Measurements from ENCODE around the gene HOMER2.

The HOMER2 gene

GRCh38 chr15:82922737-82923136 lies 29.8 kb downstream of the HOMER2 start:
- Histone ChIP-seq H3K9ac (ENCODE audit: low read depth, low read length) (no peak overlapping the region), H3K27me3 (ENCODE audit: control insufficient read depth, insufficient read depth, low read length) (no peaks in the 10 kb centered on the region), H3K4me3 (ENCODE audit: low read length) (no peak overlapping the region), H3K36me3 (ENCODE audit: insufficient read depth, low read length) (no peaks in the 10 kb centered on the region), H3K4me2 (ENCODE audit: low read length) (no peak overlapping the region), H3K9me3 (replicated peaks; ENCODE audit: low read length) (no peaks in the 10 kb centered on the region), H3K4me1 (ENCODE audit: control insufficient read depth, insufficient read depth, low read length) (no peaks in the 10 kb centered on the region)

DNA sequence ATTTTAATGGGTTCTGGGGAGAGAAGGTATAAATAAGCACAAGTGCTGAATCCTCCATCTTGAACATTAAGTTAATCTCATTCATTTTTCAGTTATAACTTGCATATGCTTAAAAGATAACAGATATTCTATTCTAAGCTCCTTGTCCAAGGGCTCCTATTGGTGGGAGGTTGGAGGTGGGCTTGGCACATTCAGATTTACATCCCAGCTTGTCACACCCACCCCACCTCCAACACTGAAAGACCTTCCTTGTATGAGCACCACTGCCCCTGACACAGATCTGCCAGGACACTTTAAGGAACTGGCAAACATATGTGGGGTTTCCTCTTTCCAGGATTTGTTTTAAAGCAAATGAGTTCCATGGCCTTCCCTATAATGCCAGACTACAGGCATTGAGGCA lies 30.6 kb downstream of the HOMER2 start:
- no peaks in the 10 kb centered on the region for H3K36me3 ChIP-seq (ENCODE audit: insufficient read depth, low read length)

GRCh38 chr15:82921242-82921641 lies 31.3 kb downstream of the HOMER2 start:
- H3K27me3 ChIP-seq (ENCODE audit: control insufficient read depth, insufficient read depth, low read length) = no peaks in the 10 kb centered on the region
- no peaks in the 10 kb centered on the region for H3K9me3 ChIP-seq (replicated peaks; ENCODE audit: low read length)

More for the DNA sequence above, 30.6 kb downstream of the HOMER2 start:
- Histone ChIP-seq H3K9ac (ENCODE audit: low read depth, low read length) (no peak overlapping the region), H3K27me3 (ENCODE audit: control insufficient read depth, insufficient read depth, low read length) (no peaks in the 10 kb centered on the region), H3K4me1 (ENCODE audit: control insufficient read depth, insufficient read depth, low read length) (no peaks in the 10 kb centered on the region), H3K4me2 (ENCODE audit: low read length) (no peak overlapping the region), H3K9me3 (replicated peaks; ENCODE audit: low read length) (no peaks in the 10 kb centered on the region), H3K4me3 (ENCODE audit: low read length) (no peak overlapping the region)

GRCh38 chr15:82919231-82919886 lies 33.2 kb downstream of the HOMER2 start:
- Histone ChIP-seq H3K4me2 (ENCODE audit: low read length) (no peak overlapping the region), H3K9me3 (replicated peaks; ENCODE audit: low read length) (no peaks in the 10 kb centered on the region), H3K36me3 (ENCODE audit: insufficient read depth, low read length) (no peaks in the 10 kb centered on the region), H3K27me3 (ENCODE audit: control insufficient read depth, insufficient read depth, low read length) (no peaks in the 10 kb centered on the region), H3K9ac (ENCODE audit: low read depth, low read length) (no peak overlapping the region), H3K4me3 (ENCODE audit: low read length) (no peak overlapping the region), H3K4me1 (ENCODE audit: control insufficient read depth, insufficient read depth, low read length) (no peaks in the 10 kb centered on the region)

More at GRCh38 chr15:82921242-82921641, 31.3 kb downstream of the HOMER2 start:
- H3K36me3 ChIP-seq (ENCODE audit: insufficient read depth, low read length) = no peaks in the 10 kb centered on the region
- H3K9ac ChIP-seq (ENCODE audit: low read depth, low read length) = no peak overlapping the region
- no peaks in the 10 kb centered on the region for H3K4me1 ChIP-seq (ENCODE audit: control insufficient read depth, insufficient read depth, low read length)
- no peak overlapping the region for H3K4me3 ChIP-seq (ENCODE audit: low read length)
- no peak overlapping the region for H3K4me2 ChIP-seq (ENCODE audit: low read length)

DNA sequence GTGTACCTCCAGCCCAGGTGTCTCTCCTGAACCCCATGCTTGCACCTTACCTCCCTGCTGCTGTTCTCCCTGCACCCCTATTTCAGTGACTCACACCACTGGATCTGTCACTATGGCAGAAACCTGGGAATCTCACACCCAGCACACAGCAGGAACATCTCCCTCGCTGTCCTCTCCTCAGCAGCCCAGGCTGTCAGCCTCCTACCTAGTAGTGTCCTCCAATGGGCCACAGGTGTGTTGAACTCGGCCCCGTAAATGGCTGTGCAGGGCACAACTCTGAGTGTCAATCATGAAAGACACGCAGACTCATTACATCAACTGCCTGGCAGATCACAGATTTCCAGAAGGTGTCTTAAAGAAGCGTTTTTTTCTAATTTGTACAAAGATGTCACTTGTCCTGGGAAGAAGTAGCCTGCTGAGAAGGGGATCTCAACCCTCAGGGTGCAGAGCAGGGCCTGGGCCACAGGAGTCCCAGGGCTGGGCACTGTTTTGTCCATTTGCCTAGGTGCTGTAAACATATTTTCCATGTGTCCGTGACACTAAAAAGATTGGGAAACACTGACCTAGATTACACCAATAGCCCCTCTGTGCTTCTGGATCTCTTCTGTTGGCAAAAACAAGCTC lies 33.8 kb downstream of the HOMER2 start:
- Histone ChIP-seq H3K4me3 (ENCODE audit: low read length) (no peak overlapping the region), H3K9me3 (replicated peaks; ENCODE audit: low read length) (no peaks in the 10 kb centered on the region), H3K9ac (ENCODE audit: low read depth, low read length) (no peak overlapping the region), H3K36me3 (ENCODE audit: insufficient read depth, low read length) (no peaks in the 10 kb centered on the region), H3K4me1 (ENCODE audit: control insufficient read depth, insufficient read depth, low read length) (no peaks in the 10 kb centered on the region), H3K4me2 (ENCODE audit: low read length) (no peak overlapping the region), H3K27me3 (ENCODE audit: control insufficient read depth, insufficient read depth, low read length) (no peaks in the 10 kb centered on the region)

- H3K4me3 ChIP-seq (ENCODE audit: low read length) = no peak overlapping the region
- H3K9me3 ChIP-seq (replicated peaks; ENCODE audit: low read length) = no peaks in the 10 kb centered on the region
- H3K4me1 ChIP-seq (ENCODE audit: control insufficient read depth, insufficient read depth, low read length) = no peaks in the 10 kb centered on the region
- no peak overlapping the region for H3K4me2 ChIP-seq (ENCODE audit: low read length)
- no peaks in the 10 kb centered on the region for H3K36me3 ChIP-seq (ENCODE audit: insufficient read depth, low read length)
- H3K27me3 ChIP-seq (ENCODE audit: control insufficient read depth, insufficient read depth, low read length) = no peaks in the 10 kb centered on the region
- H3K9ac ChIP-seq (ENCODE audit: low read depth, low read length) = no peak overlapping the region
These were observed 34.4 kb downstream of the HOMER2 start for GRCh38 chr15:82918162-82918561.

- H3K4me2 ChIP-seq (ENCODE audit: low read length) = no peak overlapping the region
- H3K36me3 ChIP-seq (ENCODE audit: insufficient read depth, low read length) = no peaks in the 10 kb centered on the region
- no peak overlapping the region for H3K4me3 ChIP-seq (ENCODE audit: low read length)
- H3K9ac ChIP-seq (ENCODE audit: low read depth, low read length) = no peak overlapping the region
- H3K27me3 ChIP-seq (ENCODE audit: control insufficient read depth, insufficient read depth, low read length) = no peaks in the 10 kb centered on the region
- no peaks in the 10 kb centered on the region for H3K4me1 ChIP-seq (ENCODE audit: control insufficient read depth, insufficient read depth, low read length)
- no peaks in the 10 kb centered on the region for H3K9me3 ChIP-seq (replicated peaks; ENCODE audit: low read length)
These were observed 35.3 kb downstream of the HOMER2 start for GRCh38 chr15:82917249-82917648.

DNA sequence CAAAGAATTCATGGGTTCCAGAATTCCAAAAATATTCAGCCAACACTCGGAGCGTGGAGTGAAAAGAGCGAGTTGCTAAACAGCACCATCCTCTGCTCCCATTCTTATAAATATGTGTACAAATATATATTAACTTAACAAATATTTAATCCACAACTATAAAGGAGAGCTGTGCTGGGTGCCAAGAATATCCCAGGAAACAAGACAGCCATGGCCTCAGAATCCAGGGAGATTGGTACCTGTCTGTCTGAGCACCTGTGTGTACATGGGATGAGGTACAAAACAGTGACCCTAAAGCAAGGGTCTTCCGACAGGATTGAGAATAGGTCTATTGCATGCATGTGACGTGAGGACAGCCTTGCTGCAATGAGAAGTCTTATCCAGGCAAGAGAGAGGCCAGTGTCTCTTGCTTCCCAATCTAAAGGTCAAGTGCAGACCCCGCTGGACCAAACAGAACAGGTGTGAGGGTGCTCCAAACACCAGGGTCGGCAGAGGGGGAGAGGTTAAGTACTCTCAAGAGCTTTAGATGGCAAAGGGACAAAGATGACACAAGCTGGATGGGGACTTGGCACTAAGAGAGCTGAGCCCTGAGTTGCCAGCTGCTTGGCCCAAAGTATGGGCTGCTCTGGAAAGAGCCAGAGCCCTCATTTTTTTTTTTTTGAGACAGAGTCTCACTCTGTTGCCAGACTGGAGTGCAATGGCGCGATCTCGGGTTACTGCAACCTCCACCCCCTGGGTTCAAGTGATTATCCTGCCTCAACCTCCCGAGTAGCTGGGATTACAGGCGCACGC lies 36.2 kb downstream of the HOMER2 start:
- no peaks in the 10 kb centered on the region for H3K9me3 ChIP-seq (replicated peaks; ENCODE audit: low read length)
- no peaks in the 10 kb centered on the region for H3K27me3 ChIP-seq (ENCODE audit: control insufficient read depth, insufficient read depth, low read length)
- no peak overlapping the region for H3K4me2 ChIP-seq (ENCODE audit: low read length)
- H3K9ac ChIP-seq (ENCODE audit: low read depth, low read length) = no peak overlapping the region
- H3K36me3 ChIP-seq (ENCODE audit: insufficient read depth, low read length) = no peaks in the 10 kb centered on the region
- H3K4me3 ChIP-seq (ENCODE audit: low read length) = no peak overlapping the region
- H3K4me1 ChIP-seq (ENCODE audit: control insufficient read depth, insufficient read depth, low read length) = no peaks in the 10 kb centered on the region

DNA sequence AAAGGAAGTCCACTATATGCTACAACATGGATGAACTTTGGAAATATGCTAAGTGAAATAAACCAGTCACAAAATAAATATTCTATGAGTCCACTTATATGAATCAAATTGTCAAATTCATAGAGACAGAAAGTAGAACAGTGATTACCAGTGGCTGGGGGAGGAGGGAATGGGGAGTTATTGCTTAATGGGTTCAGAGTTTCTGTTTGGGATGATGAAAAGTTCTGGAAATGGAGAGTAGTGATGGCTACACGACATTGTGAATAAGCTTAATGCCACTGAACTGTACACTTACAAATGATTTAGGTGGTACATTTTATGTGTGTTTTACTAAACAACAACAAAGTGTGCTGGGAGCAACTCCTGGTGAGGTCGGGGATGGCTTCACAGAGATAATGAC lies 38.1 kb downstream of the HOMER2 start:
- Histone ChIP-seq H3K36me3 (ENCODE audit: insufficient read depth, low read length) (no peaks in the 10 kb centered on the region), H3K27me3 (ENCODE audit: control insufficient read depth, insufficient read depth, low read length) (no peaks in the 10 kb centered on the region), H3K4me2 (ENCODE audit: low read length) (no peak overlapping the region), H3K9me3 (replicated peaks; ENCODE audit: low read length) (no peaks in the 10 kb centered on the region), H3K4me3 (ENCODE audit: low read length) (no peak overlapping the region), H3K4me1 (ENCODE audit: control insufficient read depth, insufficient read depth, low read length) (no peaks in the 10 kb centered on the region), H3K9ac (ENCODE audit: low read depth, low read length) (no peak overlapping the region)

DNA sequence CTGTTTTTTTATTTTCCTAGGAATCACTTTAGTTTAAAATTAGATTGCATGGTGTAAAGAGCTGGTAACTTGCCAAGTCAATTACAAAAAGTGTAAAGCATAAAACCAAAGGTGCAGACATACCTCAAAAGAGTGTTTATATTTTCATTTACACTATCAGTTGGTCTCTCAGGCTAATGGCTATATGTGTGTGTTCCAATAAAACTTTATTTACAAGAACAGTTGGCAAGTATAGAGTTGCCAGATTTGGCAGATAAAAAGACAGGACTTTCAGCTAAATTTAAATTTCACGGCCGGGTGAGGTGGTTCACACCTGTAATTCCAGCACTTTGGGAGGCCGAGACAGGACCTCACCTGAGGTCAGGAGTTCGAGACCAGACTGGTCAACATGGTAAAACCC lies 41.1 kb downstream of the HOMER2 start:
- Histone ChIP-seq H3K36me3 (ENCODE audit: insufficient read depth, low read length) (no peaks in the 10 kb centered on the region), H3K4me3 (ENCODE audit: low read length) (no peak overlapping the region), H3K9me3 (replicated peaks; ENCODE audit: low read length) (no peaks in the 10 kb centered on the region), H3K4me1 (ENCODE audit: control insufficient read depth, insufficient read depth, low read length) (no peaks in the 10 kb centered on the region), H3K27me3 (ENCODE audit: control insufficient read depth, insufficient read depth, low read length) (no peaks in the 10 kb centered on the region), H3K9ac (ENCODE audit: low read depth, low read length) (no peak overlapping the region), H3K4me2 (ENCODE audit: low read length) (no peak overlapping the region)

DNA sequence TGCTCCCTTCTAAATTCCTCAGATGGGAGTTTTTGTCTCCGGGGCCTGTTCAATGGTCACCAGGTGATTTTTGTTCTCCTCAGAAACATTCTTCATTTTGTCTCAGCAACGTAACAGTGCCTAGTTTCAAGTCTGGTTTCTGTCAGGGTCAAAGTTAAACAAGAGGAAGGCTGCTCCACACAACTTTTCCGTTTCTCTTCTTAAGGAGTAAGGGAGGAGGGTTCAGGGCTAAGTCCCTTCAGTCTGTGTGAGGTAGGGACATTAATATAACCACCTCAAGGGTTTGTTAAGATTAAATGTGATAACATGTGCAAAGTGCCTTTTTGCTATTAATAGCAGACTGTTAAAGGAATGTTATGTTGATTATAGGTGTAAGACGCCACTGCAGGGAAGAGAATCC lies 41.8 kb downstream of the HOMER2 start:
- Histone ChIP-seq H3K27me3 (ENCODE audit: control insufficient read depth, insufficient read depth, low read length) (no peaks in the 10 kb centered on the region), H3K9ac (ENCODE audit: low read depth, low read length) (no peak overlapping the region), H3K4me1 (ENCODE audit: control insufficient read depth, insufficient read depth, low read length) (no peaks in the 10 kb centered on the region), H3K4me3 (ENCODE audit: low read length) (no peak overlapping the region), H3K36me3 (ENCODE audit: insufficient read depth, low read length) (no peaks in the 10 kb centered on the region), H3K9me3 (replicated peaks; ENCODE audit: low read length) (no peaks in the 10 kb centered on the region), H3K4me2 (ENCODE audit: low read length) (no peak overlapping the region)
